IMR-90 (cell line): Measurements from ENCODE around the gene RPP30. TPM values are rescaled to one million over a fixed set of nuclear protein-coding genes. Genes with fewer than 3 reads are reported as not detected.

Source experiments
- ATAC-seq: fragments of 200-7000 bp; cut with Tn5 transposase; 2 replicates; pipeline ENCODE4 v1.9.1; 2020; ENCODE audit warnings: low read depth, mild to moderate bottlenecking, moderate library complexity
- BruUV-seq: library from RNA; stranded (reverse); fragments of 400-500 nt; replicated peaks from 2 replicates; lab custom pipeline; 2021; lab: Mats Ljungman, UMichigan
- CTCF ChIA-PET: fragments of 300-600 bp; formaldehyde crosslinking; extraction: SDS; loops from one replicate; lab custom pipeline; 2021; ENCODE audit warnings: antibody characterized with exemption; lab: Yijun Ruan, JAX
- POLR2A ChIA-PET: fragments of 300-600 bp; sonication (Branson Sonifier 250); formaldehyde crosslinking; loops from one replicate; lab custom pipeline; 2022; ENCODE audit warnings: antibody characterized with exemption; ENCODE audit not compliant: unreplicated experiment; lab: Charles Lee
- DNase-seq: peaks from one replicate; pipeline ENCODE4 v3.0.0; 2013
- H2AFZ ChIP-seq: replicated peaks from 2 replicates; pipeline ENCODE3; 2013; ENCODE audit warnings: low read length, mild to moderate bottlenecking; ENCODE audit not compliant: poor library complexity
- H2AK5ac ChIP-seq: 2 replicates; pipeline ENCODE4 v1.6.1; 2013; ENCODE audit warnings: low read depth, low read length, inconsistent platforms
- H2AK9ac ChIP-seq: replicated peaks from 2 replicates; pipeline ENCODE3; 2013; ENCODE audit warnings: mild to moderate bottlenecking, low read depth, low read length, moderate library complexity; ENCODE audit not compliant: poor library complexity
- H2BK120ac ChIP-seq: 2 replicates; pipeline ENCODE4 v1.6.1; 2013; ENCODE audit warnings: low read depth, low read length, inconsistent platforms
- H2BK15ac ChIP-seq: 3 replicates; pipeline ENCODE4 v1.6.1; 2013; ENCODE audit warnings: low read depth, low read length, inconsistent platforms
- H2BK20ac ChIP-seq: 2 replicates; pipeline ENCODE4 v1.6.1; 2013; ENCODE audit warnings: low read depth, mild to moderate bottlenecking, inconsistent platforms, low read length, moderate library complexity
- H2BK5ac ChIP-seq: 2 replicates; pipeline ENCODE4 v1.6.1; 2013; ENCODE audit warnings: mild to moderate bottlenecking, low read depth, low read length, inconsistent platforms; ENCODE audit not compliant: poor library complexity, severe bottlenecking
- H3K14ac ChIP-seq: replicated peaks from 2 replicates; pipeline ENCODE4 v1.6.1; 2013; ENCODE audit warnings: low read depth, low read length, inconsistent platforms
- H3K18ac ChIP-seq: 2 replicates; pipeline ENCODE4 v1.6.1; 2013; ENCODE audit warnings: low read depth, low read length, control low read depth
- H3K23ac ChIP-seq: 2 replicates; pipeline ENCODE4 v1.6.1; 2013; ENCODE audit warnings: low read depth, low read length, inconsistent platforms
- H3K27ac ChIP-seq: 2 replicates; pipeline ENCODE4 v1.5.1; 2013; ENCODE audit warnings: mild to moderate bottlenecking, control low read depth, low read length; ENCODE audit not compliant: insufficient read depth
- H3K27me3 ChIP-seq: 2 replicates; pipeline ENCODE4 v1.6.1; 2013; ENCODE audit warnings: low read length; ENCODE audit not compliant: control insufficient read depth, insufficient read depth
- H3K36me3 ChIP-seq: 2 replicates; pipeline ENCODE4 v1.6.1; 2013; ENCODE audit warnings: low read length, mixed read lengths; ENCODE audit not compliant: control insufficient read depth, insufficient read depth
- H3K4ac ChIP-seq: 2 replicates; pipeline ENCODE4 v1.6.1; 2013; ENCODE audit warnings: low read depth, low read length, inconsistent platforms
- H3K4me1 ChIP-seq: 2 replicates; pipeline ENCODE4 v1.6.1; 2013; ENCODE audit warnings: low read length, mixed read lengths; ENCODE audit not compliant: control insufficient read depth, insufficient read depth
- H3K4me2 ChIP-seq: 2 replicates; pipeline ENCODE4 v1.6.1; 2013; ENCODE audit warnings: low read depth, mild to moderate bottlenecking, control low read depth, low read length, moderate library complexity
- H3K4me3 ChIP-seq: 2 replicates; pipeline ENCODE4 v1.5.1; 2013; ENCODE audit warnings: low read depth, mild to moderate bottlenecking, control low read depth, low read length, moderate library complexity; ENCODE audit not compliant: insufficient read depth
- H3K56ac ChIP-seq: 2 replicates; pipeline ENCODE4 v1.6.1; 2013; ENCODE audit warnings: low read length, inconsistent platforms; ENCODE audit not compliant: insufficient read depth; ENCODE audit errors: extremely low read depth
- H3K79me1 ChIP-seq, 2 experiments: 2 replicates each; pipeline ENCODE4 v1.6.1; 2013; ENCODE audit warnings: low read length in 2 of 2, inconsistent platforms in 1 of 2, low read depth in 1 of 2
- H3K9ac ChIP-seq: 2 replicates; pipeline ENCODE4 v1.6.1; 2013; ENCODE audit warnings: low read depth, low read length, control low read depth
- H3K9me1 ChIP-seq: 2 replicates; pipeline ENCODE4 v1.6.1; 2013; ENCODE audit warnings: low read length, inconsistent platforms; ENCODE audit not compliant: insufficient read depth
- H3K9me3 ChIP-seq: 2 replicates; pipeline ENCODE4 v1.6.1; 2013; ENCODE audit warnings: low read length; ENCODE audit not compliant: control insufficient read depth, insufficient read depth
- H4K20me1 ChIP-seq: 2 replicates; pipeline ENCODE4 v1.6.1; 2013; ENCODE audit warnings: low read length, inconsistent platforms; ENCODE audit not compliant: insufficient read depth
- H4K5ac ChIP-seq: 2 replicates; pipeline ENCODE4 v1.6.1; 2013; ENCODE audit warnings: mild to moderate bottlenecking, low read depth, low read length, control low read depth
- H4K8ac ChIP-seq, 2 experiments: 2 replicates each; pipeline ENCODE4 v1.6.1; 2013; ENCODE audit warnings: low read depth in 2 of 2, low read length in 2 of 2, control low read depth in 1 of 2, inconsistent platforms in 1 of 2
- H4K91ac ChIP-seq: 2 replicates; pipeline ENCODE4 v1.6.1; 2013; ENCODE audit warnings: low read depth, low read length, inconsistent platforms; ENCODE audit not compliant: insufficient read depth
- MAFK ChIP-seq: IDR thresholded peaks from 2 replicates; pipeline ENCODE4 v1.6.1; 2012; ENCODE audit warnings: low read depth, low read length, improper control_type of control experiment
- NFE2L2 ChIP-seq: fragments of 150-350 bp; IDR thresholded peaks from 2 replicates; pipeline ENCODE4 v1.6.1; 2016; ENCODE audit warnings: low read depth, mild to moderate bottlenecking, low read length
- WGBS, 2 experiments: methylation state at CpG; one replicate each; pipeline versions ENCODE4 v1.1.5 to v1.1.7; 2013; ENCODE audit warnings: missing lambda C conversion rate in 2 of 2; ENCODE audit not compliant: insufficient read length in 1 of 2; ENCODE audit errors: extremely low coverage in 2 of 2; 5-methylcytosine and 5-hydroxymethylcytosine counted together
- dilution Hi-C: fragments of 300-500 bp; cut with HindIII; formaldehyde crosslinking; loops from one replicate; pipeline ENCODE4 v1.14.3; 2018; ENCODE audit warnings: low sequenced_read_pairs; ENCODE audit not compliant: unreplicated experiment
- in situ Hi-C: fragments of 300-500 bp; cut with MboI; formaldehyde crosslinking; loops from 3 replicates; pipeline ENCODE4 v1.14.3; 2019; ENCODE audit warnings: low sequenced_read_pairs, inconsistent platforms, mixed read lengths
- intact Hi-C: fragments of 100-400 bp; cut with micrococcal nuclease; formaldehyde crosslinking; loops from 2 replicates; pipeline ENCODE4 v1.10.0; 2022
- polyA plus RNA-seq, 3 experiments: library from polyadenylated mRNA; depleted of rRNA; stranded (reverse); fragments of >200 nt; gene quantifications; 2 replicates each; pipeline ENCODE4 v1.2.3, GENCODE V29; 2012; ENCODE audit warnings: low replicate concordance in 1 of 3
- total RNA-seq: library from RNA; depleted of rRNA; stranded (reverse); fragments of >200 nt; gene quantifications from 2 replicates; pipeline ENCODE4 v1.2.3, GENCODE V29; 2012
- TF ChIP-seq, protein P1 (sequence below): fragments of 150-350 bp; IDR thresholded peaks from 2 replicates; pipeline ENCODE4 v1.6.1; 2016; ENCODE audit warnings: low read depth, mild to moderate bottlenecking, low read length, moderate library complexity, borderline replicate concordance

The RPP30 gene
- total and polyA plus RNA-seq, 2 of the 4 experiments (the other 2 are of a cell fraction) = 27.6 to 45.2 TPM

DNA sequence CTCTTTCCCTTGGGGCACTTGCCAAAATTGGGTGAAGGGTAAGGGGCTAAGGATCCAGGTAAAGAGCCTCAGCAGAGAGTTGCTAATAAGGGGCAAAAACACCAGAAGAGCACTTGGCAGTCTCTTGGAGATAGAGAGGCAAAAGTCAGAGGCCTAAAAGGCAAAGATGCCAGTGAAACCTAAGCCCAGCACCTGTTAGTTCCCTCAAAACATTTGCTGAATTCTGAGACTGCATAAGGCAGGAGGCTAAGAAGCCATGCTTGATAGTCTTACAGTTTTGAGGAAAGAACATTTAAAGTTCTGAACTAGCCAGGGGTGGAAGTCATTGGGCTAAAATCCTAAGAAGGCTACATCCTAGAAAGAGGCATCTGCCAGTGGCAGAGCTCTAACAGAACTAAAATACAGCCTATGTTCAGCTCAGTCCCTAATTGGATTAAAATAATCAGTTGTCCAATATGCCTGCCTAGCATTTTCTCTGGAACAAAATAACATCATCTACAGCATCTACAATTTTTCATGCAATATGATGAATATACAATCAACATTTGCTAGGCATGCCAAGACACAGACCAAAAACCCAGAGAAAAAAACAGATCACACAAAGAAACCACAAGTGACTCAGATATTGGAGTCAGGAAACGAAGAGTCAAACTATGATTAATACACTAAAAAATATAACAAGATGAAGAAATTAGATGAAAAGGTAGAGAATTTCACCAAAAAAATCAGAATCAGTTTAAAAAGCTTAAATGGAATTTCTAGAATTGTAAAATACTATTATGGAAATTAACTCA, 21.6 kb upstream of the RPP30 start:
- Histone ChIP-seq H3K36me3 (no peaks in the 10 kb centered on the region), H3K4me2 (no peak overlapping the region), H2AK9ac (no peak overlapping the region), H3K18ac (no peak overlapping the region), H3K4me3 (no peak overlapping the region), H3K27ac (no peak overlapping the region), H2AK5ac (no peak overlapping the region), H4K8ac (no peak overlapping the region), H3K14ac (no peak overlapping the region), H3K27me3 (peaks cover 8% of the 10 kb centered on the region), H2BK5ac (no peak overlapping the region), H4K20me1 (no peaks in the 10 kb centered on the region), H3K4ac (no peak overlapping the region), H2BK120ac (no peak overlapping the region), H3K9me3 (0 out of 2 replicates have a peak, but pooled peaks cover 2% of the 10 kb centered on the region), H3K9ac (no peak overlapping the region), H3K56ac (no peak overlapping the region), H3K23ac (no peak overlapping the region), H4K5ac (no peak overlapping the region), H3K4me1 (no peaks in the 10 kb centered on the region), H3K79me1 (no peaks in the 10 kb centered on the region), H2BK15ac (no peak overlapping the region), H2AFZ (no peak overlapping the region), H3K9me1 (no peaks in the 10 kb centered on the region), H4K91ac (no peak overlapping the region), H2BK20ac (no peak overlapping the region)
- dilution Hi-C loops (no loop called here), intact Hi-C loops (no loop called here), in situ Hi-C loops (loop anchor here (25.0 kb wide), 1 partner anchor 1413 kb away; no protein-coding TSS in a partner anchor)
- POLR2A ChIA-PET = no interaction called here
- no CpG with 5 or more reads among the region's 1 CpG for WGBS, 2 experiments
- TF ChIP-seq, protein P1, sequence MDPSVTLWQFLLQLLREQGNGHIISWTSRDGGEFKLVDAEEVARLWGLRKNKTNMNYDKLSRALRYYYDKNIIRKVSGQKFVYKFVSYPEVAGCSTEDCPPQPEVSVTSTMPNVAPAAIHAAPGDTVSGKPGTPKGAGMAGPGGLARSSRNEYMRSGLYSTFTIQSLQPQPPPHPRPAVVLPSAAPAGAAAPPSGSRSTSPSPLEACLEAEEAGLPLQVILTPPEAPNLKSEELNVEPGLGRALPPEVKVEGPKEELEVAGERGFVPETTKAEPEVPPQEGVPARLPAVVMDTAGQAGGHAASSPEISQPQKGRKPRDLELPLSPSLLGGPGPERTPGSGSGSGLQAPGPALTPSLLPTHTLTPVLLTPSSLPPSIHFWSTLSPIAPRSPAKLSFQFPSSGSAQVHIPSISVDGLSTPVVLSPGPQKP = no peak
- TF ChIP-seq NFE2L2 (no peak), MAFK (no peak)
- ATAC-seq = no peak
- CTCF ChIA-PET = no interaction called here
- peak; percentile 18 for DNase-seq
- BruUV-seq = no TSS peak
